GM23338 (cell line): ENCODE results near the gene COBL. TPM values are rescaled to one million over a fixed set of nuclear protein-coding genes. Genes with fewer than 3 reads are reported as not detected.

ENCODE experiments used
- ATAC-seq: fragments of 200-7000 bp; cut with Tn5 transposase; 3 replicates; pipeline ENCODE4 v1.9.1; 2020
- DNase-seq: peaks from one replicate; pipeline ENCODE4 v3.0.0-alpha.2; 2015; ENCODE audit warnings: low spot score
- H2AFZ ChIP-seq: fragments of 200-600 bp; sonication (generic); 2 replicates; pipeline ENCODE4 v1.8.0; 2016; ENCODE audit warnings: antibody characterized with exemption, mild to moderate bottlenecking, moderate library complexity
- H3F3A ChIP-seq: fragments of 200-600 bp; sonication (generic); replicated peaks from 2 replicates; pipeline ENCODE4 v1.8.0; 2017; ENCODE audit warnings: antibody characterized with exemption, mixed run types, low read depth
- H3K27ac ChIP-seq: fragments of 200-600 bp; sonication (generic); 2 replicates; pipeline ENCODE4 v1.6.1; 2016; ENCODE audit warnings: low read depth
- H3K27me3 ChIP-seq: fragments of 200-600 bp; sonication (generic); 2 replicates; pipeline ENCODE4 v1.8.0; 2016; ENCODE audit warnings: mild to moderate bottlenecking, mixed run types, moderate library complexity; ENCODE audit not compliant: insufficient read depth
- H3K36me3 ChIP-seq: fragments of 200-600 bp; sonication (generic); 2 replicates; pipeline ENCODE4 v1.8.0; 2016; ENCODE audit warnings: mild to moderate bottlenecking; ENCODE audit not compliant: insufficient read depth
- H3K4me1 ChIP-seq: fragments of 200-600 bp; sonication (generic); 2 replicates; pipeline ENCODE4 v1.8.0; 2016; ENCODE audit warnings: mild to moderate bottlenecking, moderate library complexity; ENCODE audit not compliant: insufficient read depth
- H3K4me2 ChIP-seq: fragments of 200-600 bp; sonication (generic); 2 replicates; pipeline ENCODE4 v1.7.1; 2017; ENCODE audit warnings: mixed run types
- H3K4me3 ChIP-seq: fragments of 200-600 bp; sonication (generic); 2 replicates; pipeline ENCODE4 v1.6.1; 2016; ENCODE audit warnings: mixed run types
- H3K79me2 ChIP-seq: fragments of 200-600 bp; sonication (generic); replicated peaks from 2 replicates; pipeline ENCODE4 v1.8.0; 2017; ENCODE audit warnings: mild to moderate bottlenecking; ENCODE audit not compliant: insufficient read depth
- H3K9me2 ChIP-seq: fragments of 200-600 bp; sonication (generic); 2 replicates; pipeline ENCODE4 v1.8.0; 2017; ENCODE audit not compliant: insufficient read depth
- H4K20me1 ChIP-seq: fragments of 200-600 bp; sonication (generic); replicated peaks from 2 replicates; pipeline ENCODE4 v1.8.0; 2017; ENCODE audit warnings: mild to moderate bottlenecking; ENCODE audit not compliant: insufficient read depth
- H3K27ac Mint-ChIP-seq: 2 replicates; pipeline ENCODE4 v1.8.0; 2020; ENCODE audit warnings: inconsistent platforms, mild to moderate bottlenecking, moderate library complexity, mixed read lengths
- H3K27me3 Mint-ChIP-seq: 3 replicates; pipeline ENCODE4 v1.8.0; 2022; ENCODE audit warnings: low read depth, mild to moderate bottlenecking, moderate library complexity, mixed read lengths, inconsistent platforms; ENCODE audit not compliant: insufficient read depth, poor library complexity
- H3K36me3 Mint-ChIP-seq: 3 replicates; pipeline ENCODE4 v1.8.0; 2021; ENCODE audit warnings: low read depth, mild to moderate bottlenecking, inconsistent platforms, moderate library complexity, mixed read lengths
- H3K4me1 Mint-ChIP-seq: 3 replicates; pipeline ENCODE4 v1.8.0; 2020; ENCODE audit warnings: mild to moderate bottlenecking, inconsistent platforms, mixed read lengths
- H3K4me3 Mint-ChIP-seq: 3 replicates; pipeline ENCODE4 v1.8.0; 2021; ENCODE audit warnings: moderate library complexity, mild to moderate bottlenecking, inconsistent platforms, mixed read lengths
- H3K9me3 Mint-ChIP-seq: 3 replicates; pipeline ENCODE4 v1.8.0; 2020; ENCODE audit warnings: moderate library complexity, mild to moderate bottlenecking, inconsistent platforms, mixed read lengths
- CREB1 ChIP-seq: fragments of 250-450 bp; sonication (Bioruptor Pico); IDR thresholded peaks from 2 replicates; pipeline ENCODE4 v1.5.0; 2020; ENCODE audit warnings: low read depth, mild to moderate bottlenecking, moderate library complexity
- ETS1 ChIP-seq: IDR thresholded peaks from 2 replicates; pipeline ENCODE4 v1.6.1; 2016; ENCODE audit warnings: antibody characterized with exemption
- EZH2 ChIP-seq: fragments of 200-600 bp; sonication (generic); IDR thresholded peaks from one replicate; pipeline ENCODE4 v1.8.0; 2017; ENCODE audit warnings: antibody characterized with exemption, mild to moderate bottlenecking, low read depth; ENCODE audit not compliant: unreplicated experiment
- JUNB ChIP-seq: IDR thresholded peaks from one replicate; pipeline ENCODE4 v1.6.1; 2016; ENCODE audit warnings: antibody characterized with exemption; ENCODE audit not compliant: unreplicated experiment
- NANOG ChIP-seq: IDR thresholded peaks from 2 replicates; pipeline ENCODE4 v1.6.1; 2016; ENCODE audit warnings: antibody characterized with exemption, borderline replicate concordance
- REST ChIP-seq: IDR thresholded peaks from one replicate; pipeline ENCODE4 v1.6.1; 2018; ENCODE audit warnings: antibody characterized with exemption; ENCODE audit not compliant: unreplicated experiment
- STAT1 ChIP-seq: IDR thresholded peaks from one replicate; pipeline ENCODE4 v1.6.1; 2016; ENCODE audit warnings: antibody characterized with exemption; ENCODE audit not compliant: unreplicated experiment
- ZNF114 ChIP-seq: fragments of 250-450 bp; sonication (Bioruptor Pico); IDR thresholded peaks from 2 replicates; pipeline ENCODE4 v1.5.0; 2020; ENCODE audit warnings: mild to moderate bottlenecking, moderate library complexity
- polyA plus RNA-seq: library from polyadenylated mRNA; unstranded; fragments of >200 nt; fragmentation: Nextera tagmentation; extraction: Ambion mirVana; gene quantifications from 2 replicates; pipeline ENCODE4 v1.2.1, GENCODE V29; 2016
- total RNA-seq: library from RNA; depleted of rRNA; stranded (reverse); fragments of >200 nt; shearing (Covaris generic); gene quantifications from 2 replicates; pipeline ENCODE4 v1.2.3, GENCODE V29; 2014

The COBL gene
- total and polyA plus RNA-seq, 2 experiments from 2014 or later, result 18.3 to 51.9 TPM

- H3K4me1 ChIP-seq, result no peaks in the 10 kb centered on the region; the same call in 1 of the 2 replicates
- no peaks in the 10 kb centered on the region for H3K9me2 ChIP-seq
- Mint-ChIP-seq H3K4me1 (peaks cover 6% of the 10 kb centered on the region; the same call in 2 of the 3 replicates), H3K36me3 (peaks cover 14% of the 10 kb centered on the region), H3K27ac (no peak overlapping the region), H3K27me3 (no peaks in the 10 kb centered on the region), H3K9me3 (no peaks in the 10 kb centered on the region), H3K4me3 (no peak overlapping the region)
- H3K27ac ChIP-seq, result 0 out of 2 replicates have a peak overlapping the region, but pooled peaks have one; percentile 32
- DNase-seq (no peak), ATAC-seq (no peak)
- H4K20me1 ChIP-seq, result no peaks in the 10 kb centered on the region; the same call in 1 of the 2 replicates
- no peak for TF ChIP-seq CREB1 (CRISPR knock-in tag)
- TF ChIP-seq EZH2, result no peak
- no peak for TF ChIP-seq REST
- no peak for TF ChIP-seq STAT1
- H3K4me2 ChIP-seq, result no peak overlapping the region
- H3K36me3 ChIP-seq, result peaks cover 5% of the 10 kb centered on the region; the same call in 1 of the 2 replicates
- H2AFZ ChIP-seq, result no peak overlapping the region
- no peaks in the 10 kb centered on the region for H3K27me3 ChIP-seq
- H3K79me2 ChIP-seq, result no peaks in the 10 kb centered on the region
- H3K4me3 ChIP-seq, result no peak overlapping the region
- H3F3A ChIP-seq, result no peaks in the 10 kb centered on the region
Measured at GRCh38 chr7:51186531-51186930, 130.1 kb downstream of the COBL start.

GRCh38 chr7:51182636-51183166 lies 133.9 kb downstream of the COBL start:
- ATAC-seq, result no peak
- Histone ChIP-seq H3K4me1 (no peaks in the 10 kb centered on the region; the same call in 1 of the 2 replicates), H3K9me2 (no peaks in the 10 kb centered on the region), H2AFZ (no peak overlapping the region), H4K20me1 (no peaks in the 10 kb centered on the region; the same call in 1 of the 2 replicates), H3K4me2 (no peak overlapping the region), H3K79me2 (no peaks in the 10 kb centered on the region), H3K27ac (0 out of 2 replicates have a peak overlapping the region, but pooled peaks have one; percentile 78), H3K36me3 (no peaks in the 10 kb centered on the region; the same call in none of the 2 replicates), H3K4me3 (no peak overlapping the region), H3K27me3 (no peaks in the 10 kb centered on the region), H3F3A (no peaks in the 10 kb centered on the region)
- H3K4me3 Mint-ChIP-seq, result no peak overlapping the region
- DNase-seq, result no peak
- H3K27ac Mint-ChIP-seq, result no peak overlapping the region
- peaks cover 7% of the 10 kb centered on the region; the same call in 1 of the 3 replicates for H3K36me3 Mint-ChIP-seq
- no peaks in the 10 kb centered on the region for H3K9me3 Mint-ChIP-seq
- TF ChIP-seq NANOG (no peak), STAT1 (no peak), ZNF114 (no peak), ETS1 (no peak), JUNB (no peak), EZH2 (no peak)
- H3K27me3 Mint-ChIP-seq, result no peaks in the 10 kb centered on the region
- H3K4me1 Mint-ChIP-seq, result peaks cover 8% of the 10 kb centered on the region; the same call in 1 of the 3 replicates
